GM19324 (cell line): ENCODE data around the gene EPB41L2.
"Not testable (repeated sequence)": the region's sequence is repeated elsewhere in the genome, so short reads cannot be mapped to it uniquely, and the experiment has no call there.

ENCODE experiments used
- ATAC-seq: cut with Tn5 transposase; IDR thresholded peaks from one replicate; pipeline ENCODE4 v1.9.1; 2021; ENCODE audit warnings: mild to moderate bottlenecking, moderate library complexity; ENCODE audit not compliant: unreplicated experiment, low FRiP score

The EPB41L2 gene

DNA sequence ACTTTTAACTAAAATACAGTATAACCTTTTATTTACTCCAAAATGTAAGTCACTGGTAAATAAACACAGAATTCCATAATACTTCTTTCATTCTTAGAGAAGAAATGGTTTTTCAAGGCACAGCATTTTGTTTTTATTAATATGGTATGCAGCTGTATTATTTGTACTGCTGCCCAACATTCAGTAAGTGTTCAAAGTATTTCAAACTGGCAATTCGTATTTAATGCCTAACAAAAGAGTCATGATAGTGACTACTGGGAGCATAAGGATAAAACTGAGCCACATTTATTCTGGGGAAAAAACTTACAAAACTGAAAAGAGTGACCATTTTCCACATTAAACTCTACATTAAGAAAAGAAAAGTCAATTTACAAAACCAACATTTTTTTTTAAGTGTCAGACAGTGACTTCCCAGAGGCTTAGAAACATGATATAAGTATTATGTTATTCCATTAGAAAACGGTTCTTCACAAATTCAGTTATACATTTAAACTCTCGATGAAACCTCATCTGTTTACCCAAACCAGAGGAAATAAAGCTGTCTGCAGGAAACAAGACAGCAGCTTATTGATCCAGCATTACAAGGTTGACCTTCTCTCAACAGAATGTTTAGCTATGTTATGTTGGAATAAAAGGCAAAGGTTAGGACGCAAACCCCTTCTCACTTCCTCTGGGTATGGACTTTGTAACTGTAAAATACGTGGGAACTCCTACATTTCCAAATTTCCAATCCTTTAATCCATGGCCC is 24.3 kb downstream of the EPB41L2 start:
- no peak for ATAC-seq

DNA sequence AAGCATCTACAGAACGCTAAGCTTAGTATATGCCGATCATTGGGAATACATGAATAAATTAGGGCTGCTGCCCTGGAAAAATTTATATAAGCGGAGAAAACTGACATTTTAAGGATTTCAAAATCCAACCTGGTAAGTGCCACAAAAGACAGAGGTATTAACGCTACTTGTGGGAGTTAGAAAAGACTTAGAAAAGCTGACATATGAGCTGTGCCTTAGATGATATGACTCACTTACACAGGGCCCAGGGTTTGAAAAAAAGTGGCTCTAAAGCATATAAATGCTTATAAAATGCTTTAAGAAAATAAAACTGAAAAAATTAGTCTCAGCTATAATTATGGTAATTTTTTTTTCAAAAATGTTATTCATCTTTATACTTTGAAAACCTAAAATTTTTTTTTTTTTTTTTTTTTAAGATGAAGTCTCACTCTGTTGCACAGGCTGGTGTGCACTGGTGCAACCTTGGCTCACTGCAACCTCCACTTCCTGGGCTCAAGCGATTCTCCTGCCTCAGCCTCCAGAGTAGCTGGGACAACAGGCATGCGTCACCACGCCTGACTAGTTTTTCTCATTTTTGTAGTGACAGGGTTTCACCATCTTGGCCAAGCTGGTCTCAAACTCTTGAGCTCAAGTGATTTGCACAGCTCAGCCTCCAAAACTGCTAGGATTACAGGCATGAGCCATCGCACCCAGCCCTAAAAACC is 25.7 kb downstream of the EPB41L2 start:
- ATAC-seq: no peak

DNA sequence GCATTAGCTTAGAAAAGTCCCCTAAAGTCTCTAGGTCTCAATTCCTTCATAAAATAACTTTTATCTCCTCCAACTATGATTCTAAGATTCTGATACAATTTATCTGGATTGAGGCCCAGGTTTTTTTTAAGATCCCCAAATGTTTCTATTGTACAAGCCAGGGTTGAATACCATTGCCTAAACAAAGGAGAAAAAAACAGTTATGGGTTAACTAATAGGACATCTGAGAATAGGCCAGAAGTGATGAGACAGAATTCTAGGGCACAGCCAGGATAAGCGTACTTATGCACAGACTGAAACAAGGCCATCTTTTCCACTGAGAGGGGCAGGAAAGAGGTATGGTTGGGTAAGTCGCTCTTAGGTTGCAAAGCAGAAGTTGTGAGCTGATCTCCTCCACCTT is 26.4 kb downstream of the EPB41L2 start:
- no peak for ATAC-seq

DNA sequence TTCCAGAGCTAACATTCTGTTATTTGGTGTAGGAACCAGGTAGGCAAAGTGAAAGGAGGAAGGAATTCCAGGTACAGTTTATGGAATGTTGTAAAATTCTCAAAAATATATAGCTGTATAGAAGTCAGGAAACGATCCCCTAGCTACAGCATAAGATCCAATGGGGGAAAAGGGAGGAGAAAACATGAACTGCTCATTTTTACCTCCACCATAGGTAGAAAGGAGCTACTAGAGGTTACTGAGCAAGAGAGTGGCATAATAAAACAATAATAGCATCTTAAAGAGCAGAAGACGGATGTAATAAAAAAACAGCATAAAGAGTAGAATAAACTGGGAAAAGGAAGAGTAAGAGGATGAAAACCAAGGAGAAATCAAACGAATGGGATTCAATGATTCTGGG is 26.9 kb downstream of the EPB41L2 start:
- no peak for ATAC-seq

DNA sequence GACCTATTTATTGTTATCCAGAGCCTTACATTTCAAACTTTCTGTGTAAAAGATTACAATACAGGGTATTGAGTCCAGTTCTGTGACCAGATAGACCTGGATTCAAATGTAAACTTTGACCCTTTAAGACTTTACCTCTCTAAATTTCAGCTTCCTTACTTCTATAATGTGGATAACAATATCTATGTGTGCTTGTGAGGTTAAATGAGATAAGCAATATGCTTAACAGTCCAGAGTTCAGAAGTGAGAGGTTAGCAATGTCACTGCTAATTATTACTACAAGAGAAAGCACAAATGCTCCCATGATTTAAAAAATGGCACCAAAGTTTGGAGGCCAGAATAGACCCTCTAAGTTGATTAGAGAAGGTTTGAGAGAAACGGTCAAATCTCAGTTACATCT is 27.5 kb downstream of the EPB41L2 start:
- no peak for ATAC-seq

DNA sequence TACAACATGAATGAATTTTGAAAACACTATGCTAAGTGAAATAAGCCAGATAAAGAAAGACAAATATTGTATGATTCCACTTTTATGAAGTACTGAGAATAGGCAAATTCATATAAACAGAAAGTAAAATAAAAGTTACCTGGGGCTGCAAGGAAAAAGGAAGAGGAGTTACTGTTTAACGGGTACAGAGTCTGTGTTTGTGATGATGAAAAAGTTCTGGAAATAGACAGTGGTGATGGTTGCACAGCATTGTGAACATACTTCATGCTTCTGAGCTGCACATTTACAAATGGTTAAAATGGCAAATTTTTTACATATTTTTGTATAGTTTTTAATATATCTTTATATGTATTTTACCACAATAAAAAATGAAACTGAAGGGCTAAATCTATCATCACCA is 29.4 kb downstream of the EPB41L2 start:
- ATAC-seq: no peak

DNA sequence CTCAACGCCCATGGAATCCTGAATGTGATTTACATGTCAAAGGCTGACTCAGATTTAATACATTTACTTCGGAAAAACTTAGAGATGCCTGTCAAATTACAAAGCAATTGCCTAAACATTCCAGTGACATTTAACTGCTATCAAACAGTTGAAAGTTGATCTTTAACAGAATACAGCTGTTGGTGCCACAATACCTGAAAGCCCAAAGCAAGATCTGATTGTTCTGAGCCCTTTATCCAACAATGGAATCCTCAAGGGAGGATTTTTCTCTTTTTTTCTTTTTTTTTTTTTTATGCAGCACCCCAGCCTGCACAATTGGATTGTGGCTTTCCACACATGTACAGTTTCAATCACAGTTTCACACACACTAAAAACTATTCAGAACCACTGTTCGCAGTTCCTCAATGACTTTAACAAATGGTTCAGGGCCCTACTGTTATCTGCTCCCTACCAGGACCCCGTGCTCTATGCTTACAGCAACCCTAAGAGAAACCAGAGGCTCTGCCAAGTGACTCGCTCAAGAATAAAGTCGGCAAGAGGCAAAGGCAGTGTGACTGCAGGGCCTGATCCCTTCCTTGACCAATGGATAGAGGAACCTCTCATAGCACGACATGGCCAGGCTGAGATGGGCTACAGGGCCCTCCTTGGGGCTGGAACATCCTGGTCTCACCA is 33.3 kb downstream of the EPB41L2 start:
- ATAC-seq: peak; percentile 87

DNA sequence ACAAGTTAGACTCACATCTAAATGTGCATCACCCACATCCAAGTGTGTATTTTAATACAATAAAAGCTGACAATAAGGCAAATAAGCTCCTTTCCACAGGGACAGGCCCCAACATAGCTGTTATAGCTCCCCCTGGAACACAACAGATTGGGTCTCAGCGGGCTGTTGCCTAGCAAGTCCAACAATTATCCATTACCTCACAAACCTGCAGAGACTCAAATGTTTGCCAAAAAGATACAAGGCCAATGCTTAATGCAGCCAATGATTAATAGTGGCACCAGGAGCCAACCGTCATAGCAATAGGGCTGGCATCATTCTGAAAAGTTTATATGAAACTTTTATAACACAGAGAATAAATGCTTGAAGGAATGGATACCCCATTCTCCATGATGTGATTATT is 35.7 kb downstream of the EPB41L2 start:
- ATAC-seq: no peak

DNA sequence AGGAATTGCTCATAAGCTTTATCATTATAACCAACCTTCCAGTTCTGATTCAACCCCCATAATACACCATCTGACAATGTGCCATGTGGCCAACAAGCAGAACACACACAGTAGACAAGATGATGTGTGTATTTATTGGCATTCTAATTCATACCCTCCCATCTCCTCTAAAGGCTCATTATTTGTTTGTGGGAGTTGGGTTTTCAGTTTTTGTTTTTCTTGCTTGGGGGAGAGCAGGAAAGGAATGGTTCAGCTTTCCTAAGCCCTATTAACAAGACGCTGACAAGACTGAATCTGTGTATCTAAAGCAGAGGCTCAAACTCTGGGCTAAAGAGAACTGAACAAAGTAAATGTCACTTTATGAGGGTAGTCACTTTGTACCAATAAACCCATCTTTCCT is 36.8 kb downstream of the EPB41L2 start:
- ATAC-seq: no peak

DNA sequence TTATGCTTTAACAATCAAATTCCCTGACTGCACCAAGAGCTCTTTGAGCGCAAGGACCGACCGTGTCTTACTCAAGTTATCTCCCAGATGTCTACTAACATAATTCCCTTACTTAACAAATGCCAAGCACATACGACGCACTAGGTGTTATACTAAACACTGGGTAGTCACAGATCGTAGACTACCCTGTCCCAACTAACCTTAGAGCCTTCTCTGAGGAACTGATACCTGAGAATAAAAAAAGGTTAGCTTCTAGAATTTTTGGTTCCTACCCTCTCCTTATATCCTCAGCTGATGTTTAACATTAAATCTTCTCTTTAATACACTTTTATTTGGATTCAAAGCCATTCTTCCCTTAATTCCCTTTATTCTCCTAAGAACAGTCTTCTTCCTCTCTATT is 38.5 kb downstream of the EPB41L2 start:
- no peak for ATAC-seq

DNA sequence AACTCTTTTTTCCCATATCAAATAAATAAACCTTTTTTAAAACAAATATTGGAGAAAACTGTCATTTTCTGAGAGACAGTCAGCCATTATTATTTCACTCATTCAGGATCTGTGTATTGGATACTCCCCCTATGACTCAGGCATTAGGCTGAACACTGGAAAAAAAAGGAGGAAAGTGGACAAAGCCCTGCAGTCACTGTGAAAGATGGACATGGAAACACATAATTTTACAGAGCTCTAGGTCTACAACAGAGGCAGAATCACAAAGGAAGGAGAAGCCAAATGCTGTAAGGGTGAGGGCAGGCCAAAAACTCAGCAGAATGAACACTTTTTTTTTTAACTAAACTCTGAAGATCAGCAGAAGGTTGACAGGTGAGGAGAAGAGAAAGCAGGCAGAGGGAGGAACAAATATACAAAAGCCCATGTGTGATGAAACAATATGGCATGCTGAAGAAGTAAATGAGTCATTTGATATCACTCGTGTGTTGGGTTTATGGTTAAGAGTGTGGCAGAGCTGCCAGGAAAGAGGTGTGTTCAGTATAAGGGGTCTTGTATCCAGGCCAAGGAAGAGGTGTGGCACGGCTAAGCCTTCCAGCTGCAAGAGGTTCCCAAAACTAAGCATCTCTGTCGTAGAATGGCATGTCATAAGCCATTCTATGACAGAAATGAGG is 39.1 kb downstream of the EPB41L2 start:
- no peak for ATAC-seq

DNA sequence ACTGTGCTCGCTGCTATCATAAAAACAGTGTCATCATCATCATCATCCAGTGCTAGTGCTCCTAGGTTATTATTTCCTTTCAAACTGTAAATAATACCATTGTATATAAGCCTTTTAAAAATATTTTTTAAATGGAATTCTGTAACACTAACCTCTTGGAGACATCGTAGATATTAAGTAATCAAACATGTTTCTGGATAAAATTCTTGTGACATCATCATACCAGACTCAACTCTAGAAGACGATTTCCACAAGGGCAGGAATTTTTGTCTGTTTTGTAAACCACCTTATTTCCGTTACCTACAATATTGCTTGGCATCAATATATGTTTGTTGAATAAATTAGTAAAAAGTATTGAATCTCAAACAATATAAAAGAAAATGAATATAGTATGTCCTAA is 40.4 kb downstream of the EPB41L2 start:
- no peak for ATAC-seq

DNA sequence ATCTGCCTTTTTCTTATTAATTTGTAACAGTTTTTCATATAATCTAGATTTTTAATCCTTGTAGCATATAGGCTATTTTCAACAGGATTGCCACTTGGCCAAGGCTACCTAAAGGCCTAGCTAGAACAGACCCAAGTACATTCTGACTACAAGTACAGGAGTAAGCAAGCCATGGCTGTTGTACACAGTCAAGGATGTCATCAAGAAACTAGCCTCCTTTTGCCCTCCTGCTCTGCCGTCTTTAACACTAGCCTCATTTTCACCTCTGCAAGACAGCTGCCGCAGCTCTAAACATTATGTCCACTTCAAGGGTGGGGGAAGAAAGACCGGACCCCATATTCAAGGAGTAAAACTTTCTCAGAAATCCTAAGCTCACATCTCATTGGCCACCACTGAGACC is 45.1 kb downstream of the EPB41L2 start:
- no peak for ATAC-seq

DNA sequence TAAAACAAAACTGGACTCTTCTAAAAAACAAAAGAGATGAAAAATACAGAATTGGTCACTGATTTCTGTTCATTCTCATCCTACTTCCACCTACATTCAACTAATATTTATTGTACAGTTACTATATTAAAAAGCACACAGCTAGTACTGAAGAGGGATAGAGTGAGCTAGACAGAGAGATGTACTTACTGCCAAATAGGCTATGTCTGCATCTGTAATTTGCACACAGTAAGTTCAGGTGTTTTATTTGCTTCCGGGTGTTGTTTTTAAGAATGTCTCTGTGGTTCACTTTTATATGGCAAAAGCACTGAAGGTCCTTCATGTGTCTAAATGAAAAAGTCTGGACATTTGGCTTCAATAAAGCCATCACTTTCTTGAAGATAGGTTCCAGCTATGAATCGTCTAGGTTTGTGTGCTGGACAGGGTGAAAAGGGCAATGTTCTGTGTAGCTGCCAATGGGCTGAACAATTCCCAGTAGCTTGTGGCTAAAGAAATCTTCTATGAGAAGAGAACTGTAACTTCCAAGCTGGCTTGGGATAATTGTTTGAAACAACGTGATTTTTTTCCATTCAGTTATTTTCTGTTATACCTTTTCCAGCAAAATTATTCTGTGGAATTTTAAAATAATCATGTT is 47.3 kb downstream of the EPB41L2 start:
- ATAC-seq: no peak

DNA sequence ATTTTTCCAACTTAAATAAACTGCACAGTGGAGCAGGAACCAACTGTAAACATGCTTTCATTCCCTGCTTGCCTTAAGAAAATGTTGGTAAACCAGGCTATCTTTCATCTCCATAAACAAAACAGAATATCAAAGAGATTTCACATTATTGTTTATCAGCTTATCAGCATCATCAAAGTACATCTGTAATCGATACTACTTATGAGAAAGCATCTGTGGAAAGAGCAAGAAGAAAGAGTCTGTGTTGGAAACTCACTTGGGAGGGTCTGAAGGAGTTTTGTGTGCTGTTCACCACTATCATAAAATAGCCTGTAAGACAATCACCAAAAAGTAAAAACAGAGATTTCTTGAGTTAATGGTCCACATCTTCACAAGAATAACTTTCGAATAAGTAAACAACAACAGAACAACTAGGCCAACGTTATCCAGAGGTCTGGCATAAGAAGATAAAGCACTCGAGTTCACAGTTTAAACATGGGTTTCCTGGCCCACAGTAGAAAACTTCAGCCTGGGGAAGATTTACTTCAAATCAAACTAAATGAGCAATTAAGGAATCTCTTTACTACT is 47.9 kb downstream of the EPB41L2 start:
- no peak for ATAC-seq

DNA sequence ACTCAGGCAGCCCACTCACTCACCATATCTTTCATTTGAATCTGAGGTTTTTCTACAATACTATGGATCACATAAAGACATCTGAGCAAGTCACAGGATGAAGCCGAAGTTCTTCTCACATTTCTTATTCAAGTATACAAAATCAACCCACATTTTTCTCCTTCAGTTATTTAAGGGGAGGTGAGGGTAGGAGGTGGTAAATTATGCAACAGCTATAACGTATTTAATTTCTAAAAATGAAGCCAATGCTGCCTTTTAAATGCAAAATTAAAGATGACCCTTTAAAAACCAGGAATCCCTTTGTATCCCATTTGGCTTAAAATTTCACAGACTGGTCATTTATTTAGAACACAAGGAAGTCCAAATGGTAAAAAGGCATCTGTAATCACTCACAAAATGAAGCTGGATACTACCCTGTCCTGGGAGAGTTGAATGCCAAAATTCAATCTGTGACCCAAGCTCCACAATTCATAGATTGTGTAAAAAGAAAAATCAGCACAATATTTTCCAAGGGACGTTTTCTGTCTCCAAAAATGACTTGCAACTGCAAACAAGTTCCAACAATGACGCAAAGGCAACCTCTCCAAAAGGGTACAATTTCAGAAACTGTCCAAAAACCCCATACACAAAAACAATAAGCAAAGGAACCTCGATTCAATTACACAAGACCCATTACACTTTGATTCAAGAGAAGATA is 48.8 kb downstream of the EPB41L2 start:
- ATAC-seq: no peak

DNA sequence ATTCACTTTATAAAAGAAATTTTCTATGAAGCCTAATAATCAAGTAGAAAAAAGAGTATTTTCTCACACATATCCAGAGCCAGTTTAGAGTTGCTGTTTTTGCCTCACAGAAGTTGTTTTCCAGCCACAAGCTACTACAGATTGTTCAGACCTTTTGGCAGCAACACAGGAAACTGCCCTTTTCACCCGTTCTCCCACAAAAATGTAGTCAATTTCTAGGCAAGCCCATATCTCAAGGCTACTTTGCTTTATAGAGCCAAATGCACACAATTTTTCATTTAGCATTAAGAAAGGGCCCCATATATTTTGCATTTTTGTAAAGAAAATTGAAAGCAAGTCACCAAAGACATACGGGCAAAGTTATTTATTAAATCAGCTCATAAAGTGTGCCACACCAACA is 49.5 kb downstream of the EPB41L2 start:
- no peak for ATAC-seq

DNA sequence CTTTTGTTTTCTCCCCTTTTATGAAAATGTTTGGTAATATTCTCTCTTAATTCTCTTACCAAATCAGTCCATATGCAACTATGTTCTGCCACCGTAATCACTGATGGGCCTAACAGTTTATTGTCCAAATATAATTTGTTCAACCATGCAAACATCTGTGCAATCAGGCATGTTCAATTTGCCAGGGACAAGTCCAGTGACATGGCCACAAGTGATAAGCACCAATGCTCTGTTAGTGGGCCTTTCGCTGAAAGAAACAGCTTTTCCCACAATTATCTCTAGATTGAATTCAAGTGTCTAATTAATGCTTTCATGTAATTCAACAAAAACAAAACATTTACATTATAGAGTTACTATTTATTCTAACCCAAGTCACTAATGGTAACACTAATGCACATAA is 53.3 kb downstream of the EPB41L2 start:
- no peak for ATAC-seq

DNA sequence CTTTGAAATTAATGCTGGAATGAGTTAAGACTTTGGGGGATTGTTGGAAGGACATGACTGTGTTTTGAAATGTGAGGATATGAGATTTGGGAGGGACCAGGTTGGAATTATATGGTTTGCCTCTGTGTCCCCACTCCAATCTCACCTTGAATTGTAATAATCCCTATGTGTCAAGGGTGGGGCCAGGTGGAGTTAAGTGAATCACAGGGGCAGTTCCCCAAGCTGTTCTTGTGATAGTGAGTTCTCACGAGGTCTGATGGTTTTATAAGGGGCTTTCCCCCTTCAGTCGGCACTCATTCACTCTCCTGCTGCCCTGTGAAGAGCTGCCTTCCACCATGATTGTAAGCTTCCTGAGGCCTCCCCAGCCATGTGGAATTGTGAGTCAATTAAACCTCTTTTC is 54.1 kb downstream of the EPB41L2 start:
- not testable (repeated sequence) for ATAC-seq

DNA sequence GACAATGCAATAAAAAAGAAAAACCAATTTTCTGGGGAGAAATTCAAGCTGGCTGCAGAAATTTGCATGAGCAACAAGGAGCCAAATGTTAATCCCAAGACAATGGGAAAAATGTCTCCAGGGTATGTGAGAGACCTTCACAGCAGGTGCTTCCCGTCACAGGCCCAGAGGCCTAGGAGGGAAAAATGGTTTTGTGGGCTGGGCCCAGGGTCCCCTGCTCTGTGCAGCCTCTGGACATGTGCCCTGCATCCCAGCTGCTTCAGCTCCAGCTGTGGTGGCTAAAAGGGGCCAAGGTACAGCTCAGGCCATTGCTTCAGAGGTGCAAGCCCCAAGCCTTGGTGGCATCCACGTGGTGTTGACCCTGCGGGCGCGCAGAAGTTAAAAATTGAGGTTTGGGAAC is 55.1 kb downstream of the EPB41L2 start:
- not testable (repeated sequence) for ATAC-seq
